Peyer's patch (tissue), 4 donors: Measurements from ENCODE around the gene ACOT7. TPM values are rescaled to one million over a fixed set of nuclear protein-coding genes. Genes with fewer than 3 reads are reported as not detected.
A peak's percentile ranks its signal among the peaks of the same experiment; 100 is the strongest.

Source experiments
- DNase-seq, 3 donors: peaks; one replicate each; pipeline ENCODE4 v3.0.0-alpha.2; 2017 to 2019
- H3K27ac ChIP-seq, 4 donors: fragments of 200-600 bp; sonication (generic); one replicate each; pipeline ENCODE4 v1.5.1; 2016 to 2019
- H3K27me3 ChIP-seq, 2 donors: fragments of 200-600 bp; sonication (generic); one replicate each; pipeline ENCODE4 v1.5.1; 2019
- H3K36me3 ChIP-seq, 3 donors: fragments of 200-600 bp; sonication (generic); one replicate each; pipeline ENCODE4 v1.5.1; 2016 to 2019
- H3K4me1 ChIP-seq, 4 donors: fragments of 200-600 bp; sonication (generic); one replicate each; pipeline ENCODE4 v1.5.1; 2016 to 2019
- H3K4me3 ChIP-seq, 4 donors: fragments of 200-600 bp; sonication (generic); 1 replicate in 3 of 4; 2 replicates in 1 of 4; pipeline ENCODE4 v1.5.1; 2016 to 2019; ENCODE audit warnings: mild to moderate bottlenecking in 1 of 4
- H3K9me3 ChIP-seq, 4 donors: fragments of 200-600 bp; sonication (generic); one replicate each; pipeline ENCODE4 v1.5.1; 2016 to 2019; ENCODE audit warnings: mild to moderate bottlenecking in 1 of 4
- POLR2A ChIP-seq, 2 donors: fragments of 450-650 bp; IDR thresholded peaks; one replicate each; pipeline ENCODE4 v1.5.1; 2017; ENCODE audit warnings: antibody characterized with exemption in 2 of 2, mild to moderate bottlenecking in 2 of 2, moderate library complexity in 2 of 2
- total RNA-seq, 4 donors: library from RNA; depleted of rRNA; stranded (reverse); fragments of >200 nt; gene quantifications; one replicate each; pipeline ENCODE4 v1.1.0, GENCODE V29; 2016
- TF ChIP-seq, protein P1 (sequence below), 6 experiments: fragments of 450-650 bp in 4 of 6; fragments of 200-600 bp in 2 of 6; sonication (generic) in 1 of 6; IDR thresholded peaks; one replicate each; pipeline ENCODE4 v1.5.1; 2017 to 2019; ENCODE audit warnings: antibody characterized with exemption in 6 of 6, mild to moderate bottlenecking in 3 of 6, moderate library complexity in 1 of 6

The ACOT7 gene
- total RNA-seq, 4 donors from 2014 or later = 38.4 to 93.2 (median 67.1) TPM

DNA sequence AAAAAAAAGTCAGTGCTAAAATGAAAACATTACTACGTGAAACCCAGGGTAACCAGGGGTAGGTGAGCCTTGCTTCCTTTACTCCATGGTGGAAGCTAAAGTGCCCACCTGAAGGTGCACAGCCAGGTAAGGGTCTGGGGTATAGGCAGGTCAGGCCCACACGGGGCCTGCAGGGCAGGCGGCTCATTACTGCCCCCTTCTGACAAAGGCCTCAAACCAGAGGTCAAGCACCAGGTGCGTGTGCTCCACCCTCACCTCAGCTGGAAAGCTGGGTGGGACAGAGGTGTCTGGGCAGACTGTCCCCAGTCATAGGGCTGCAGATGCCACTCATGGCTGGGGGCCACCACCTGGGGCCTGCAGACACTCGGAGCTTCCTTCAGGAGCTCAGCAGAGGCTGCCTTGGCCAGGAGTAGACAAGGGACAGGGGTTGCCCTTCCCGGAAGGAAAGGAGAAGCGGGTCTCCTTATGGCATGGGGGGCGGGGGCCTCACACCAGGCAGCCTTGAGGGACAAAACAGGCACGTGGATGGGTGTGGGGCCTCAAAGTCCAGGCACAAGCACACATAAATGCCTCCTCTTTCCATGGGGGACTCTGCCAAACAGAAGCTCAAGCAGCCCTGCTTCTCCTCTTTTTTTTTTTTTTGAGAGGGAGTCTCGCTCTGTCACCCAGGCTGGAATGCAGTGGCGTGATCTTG lies 36.2 kb downstream of the ACOT7 start:
- no peaks in the 10 kb centered on the region for H3K9me3 ChIP-seq
- peak in 2 of 3 donors; percentile 63 to 71 for DNase-seq
- peaks cover 21 to 92% (median 24%) of the 10 kb centered on the region in 4 donors for H3K4me1 ChIP-seq
- H3K27ac ChIP-seq = peak overlapping the region in 3 of 4 donors; percentile 79 to 92 (median 90)
- TF ChIP-seq, protein P1, sequence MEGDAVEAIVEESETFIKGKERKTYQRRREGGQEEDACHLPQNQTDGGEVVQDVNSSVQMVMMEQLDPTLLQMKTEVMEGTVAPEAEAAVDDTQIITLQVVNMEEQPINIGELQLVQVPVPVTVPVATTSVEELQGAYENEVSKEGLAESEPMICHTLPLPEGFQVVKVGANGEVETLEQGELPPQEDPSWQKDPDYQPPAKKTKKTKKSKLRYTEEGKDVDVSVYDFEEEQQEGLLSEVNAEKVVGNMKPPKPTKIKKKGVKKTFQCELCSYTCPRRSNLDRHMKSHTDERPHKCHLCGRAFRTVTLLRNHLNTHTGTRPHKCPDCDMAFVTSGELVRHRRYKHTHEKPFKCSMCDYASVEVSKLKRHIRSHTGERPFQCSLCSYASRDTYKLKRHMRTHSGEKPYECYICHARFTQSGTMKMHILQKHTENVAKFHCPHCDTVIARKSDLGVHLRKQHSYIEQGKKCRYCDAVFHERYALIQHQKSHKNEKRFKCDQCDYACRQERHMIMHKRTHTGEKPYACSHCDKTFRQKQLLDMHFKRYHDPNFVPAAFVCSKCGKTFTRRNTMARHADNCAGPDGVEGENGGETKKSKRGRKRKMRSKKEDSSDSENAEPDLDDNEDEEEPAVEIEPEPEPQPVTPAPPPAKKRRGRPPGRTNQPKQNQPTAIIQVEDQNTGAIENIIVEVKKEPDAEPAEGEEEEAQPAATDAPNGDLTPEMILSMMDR (IDR thresholded peaks at IDR 0.05) = peak in 4 of 6 experiments; percentile 8 to 44 (median 40)
- TF ChIP-seq POLR2A (IDR thresholded peaks at IDR 0.05) = no peak
- H3K4me3 ChIP-seq = no peak overlapping the region
- H3K36me3 ChIP-seq = no peaks in the 10 kb centered on the region
- no peaks in the 10 kb centered on the region for H3K27me3 ChIP-seq

DNA sequence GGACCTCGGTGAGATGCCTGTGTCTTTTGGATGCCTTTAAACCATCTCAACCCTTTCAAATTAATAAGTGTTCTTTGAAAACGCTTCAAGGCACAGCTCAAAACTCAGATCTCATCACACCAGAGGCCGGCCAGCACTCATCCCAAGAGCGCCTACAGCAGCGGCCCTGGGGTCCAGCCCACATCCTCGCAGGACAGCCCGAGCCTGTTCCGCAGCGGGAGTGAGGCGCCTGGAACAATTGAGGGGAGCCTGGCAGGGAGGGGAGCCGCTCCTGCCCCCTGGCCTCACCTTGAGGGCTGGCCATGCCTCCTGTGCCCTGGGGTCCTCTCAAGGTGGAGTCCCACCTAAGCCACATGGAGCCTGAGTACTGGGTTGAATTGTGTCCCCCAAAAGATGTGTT lies 37.9 kb downstream of the ACOT7 start:
- peak overlapping the region in 1 of 4 donors; percentile 89 for H3K27ac ChIP-seq
- H3K9me3 ChIP-seq = no peaks in the 10 kb centered on the region
- no peaks in the 10 kb centered on the region for H3K36me3 ChIP-seq
- TF ChIP-seq, protein P1 (IDR thresholded peaks at IDR 0.05) = no peak
- no peak for TF ChIP-seq POLR2A (IDR thresholded peaks at IDR 0.05)
- H3K4me1 ChIP-seq = peaks cover 21 to 89% (median 23%) of the 10 kb centered on the region in 4 donors
- peak in 1 of 3 donors; percentile 37 for DNase-seq
- no peaks in the 10 kb centered on the region for H3K27me3 ChIP-seq
- no peak overlapping the region for H3K4me3 ChIP-seq

DNA sequence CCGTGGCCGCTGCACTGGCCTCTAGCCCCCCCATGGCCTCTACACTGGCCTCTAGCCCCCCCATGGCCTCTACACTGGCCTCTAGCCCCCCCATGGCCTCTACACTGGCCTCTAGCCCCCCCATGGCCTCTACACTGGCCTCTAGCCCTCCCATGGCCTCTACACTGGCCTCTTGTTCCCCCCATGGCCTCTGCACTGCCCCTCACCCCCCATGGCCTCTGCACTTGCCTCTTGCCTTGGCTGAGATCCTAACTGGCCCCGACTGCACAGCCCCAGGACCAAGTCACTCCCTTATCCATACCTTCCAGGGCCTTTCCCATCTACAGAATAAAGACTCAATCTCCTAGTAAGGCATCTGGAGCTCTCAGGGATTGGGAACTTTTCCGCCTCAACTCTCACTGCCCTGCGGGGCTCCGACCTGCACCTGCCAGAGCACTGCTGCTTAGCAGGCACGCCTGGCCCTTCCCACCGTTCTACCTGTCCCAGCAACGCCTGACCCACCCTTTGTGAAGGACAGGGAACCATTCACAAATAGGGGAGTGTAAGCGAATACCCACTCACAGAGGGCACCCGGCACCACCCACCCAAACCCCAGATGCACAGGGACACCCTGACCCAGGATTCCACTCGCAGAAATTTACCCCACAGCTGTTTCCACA lies 38.8 kb downstream of the ACOT7 start:
- no peaks in the 10 kb centered on the region for H3K9me3 ChIP-seq
- peak in 1 of 3 donors; percentile 58 for DNase-seq
- peak overlapping the region in 3 of 4 donors; percentile 64 to 89 (median 72) for H3K27ac ChIP-seq
- H3K4me1 ChIP-seq = peaks cover 13 to 80% (median 19%) of the 10 kb centered on the region in 4 donors
- no peaks in the 10 kb centered on the region for H3K36me3 ChIP-seq
- H3K4me3 ChIP-seq = no peak overlapping the region
- TF ChIP-seq POLR2A (IDR thresholded peaks at IDR 0.05) = no peak
- TF ChIP-seq, protein P1 (IDR thresholded peaks at IDR 0.05) = no peak
- H3K27me3 ChIP-seq = no peaks in the 10 kb centered on the region

DNA sequence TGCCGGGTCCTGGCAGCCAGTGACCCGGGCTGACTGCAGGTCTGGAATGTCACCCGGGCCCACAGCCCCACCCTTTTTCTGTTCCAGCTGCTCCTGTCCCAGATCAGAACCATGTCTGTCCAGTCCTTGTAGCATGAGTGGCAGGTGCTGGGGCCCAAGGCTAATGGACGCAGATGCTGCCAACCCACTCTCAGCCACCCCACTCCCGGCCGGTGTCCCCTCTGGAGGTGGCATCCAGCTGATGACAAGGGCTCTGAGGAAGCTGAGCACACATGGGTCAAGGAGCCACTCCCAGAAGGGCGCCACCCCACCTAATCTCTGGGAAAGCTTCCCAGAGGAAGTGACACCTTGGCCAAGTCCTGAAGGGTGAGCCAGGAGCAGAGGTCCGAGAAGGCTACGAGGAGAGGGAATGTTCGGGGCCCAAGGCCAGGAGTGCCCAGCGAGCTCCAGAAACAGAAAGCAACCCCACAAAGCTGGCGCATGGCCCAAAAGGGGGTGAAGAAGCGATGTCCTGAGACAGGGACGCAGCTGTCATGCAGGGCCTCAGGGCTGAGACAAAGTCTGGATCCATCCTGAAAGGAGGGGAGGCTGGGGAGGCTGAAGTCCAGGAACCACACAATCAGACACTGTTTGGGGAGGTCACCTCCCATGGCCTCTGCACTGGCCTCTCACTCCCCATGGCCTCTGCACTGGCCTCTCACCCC lies 39.5 kb downstream of the ACOT7 start:
- peak overlapping the region; percentile 17 to 89 (median 68) for H3K27ac ChIP-seq
- no peak overlapping the region for H3K4me3 ChIP-seq
- peak in 1 of 2 donors; percentile 26 for TF ChIP-seq POLR2A (IDR thresholded peaks at IDR 0.05)
- TF ChIP-seq, protein P1 (IDR thresholded peaks at IDR 0.05) = no peak
- H3K4me1 ChIP-seq = peaks cover 7 to 75% (median 15%) of the 10 kb centered on the region in 4 donors
- no peaks in the 10 kb centered on the region for H3K36me3 ChIP-seq
- H3K27me3 ChIP-seq = no peaks in the 10 kb centered on the region
- peak in 2 of 3 donors; percentile 80 to 81 for DNase-seq
- H3K9me3 ChIP-seq = no peaks in the 10 kb centered on the region

DNA sequence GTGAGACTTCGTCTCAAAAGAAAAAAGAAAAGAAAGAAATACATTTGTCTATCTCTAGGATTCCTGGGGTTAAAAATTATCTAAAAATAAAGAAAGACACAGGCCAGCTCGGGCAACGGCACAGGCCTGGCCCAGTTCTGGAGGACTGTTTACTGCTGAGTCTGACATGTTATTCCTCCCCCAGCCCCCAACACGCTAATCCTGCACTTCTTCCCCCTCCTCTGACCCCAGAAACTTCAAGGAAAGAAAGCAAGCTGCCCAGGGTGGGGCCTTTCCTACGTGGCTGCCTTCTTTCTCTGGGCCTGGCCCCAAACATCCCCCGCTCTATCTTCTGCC lies 40.0 kb downstream of the ACOT7 start:
- H3K4me3 ChIP-seq = no peak overlapping the region
- no peaks in the 10 kb centered on the region for H3K9me3 ChIP-seq
- H3K4me1 ChIP-seq = peaks cover 2 to 74% (median 13%) of the 10 kb centered on the region in 4 donors
- H3K27me3 ChIP-seq = no peaks in the 10 kb centered on the region
- H3K27ac ChIP-seq = peak overlapping the region; percentile 17 to 89 (median 68)
- TF ChIP-seq, protein P1 (IDR thresholded peaks at IDR 0.05) = no peak
- no peaks in the 10 kb centered on the region for H3K36me3 ChIP-seq
- no peak for DNase-seq
